GM18909 (cell line): ENCODE data around the gene PRLR.
"Not testable (repeated sequence)": the region's sequence is repeated elsewhere in the genome, so short reads cannot be mapped to it uniquely, and the experiment has no call there.

Experiments used
- ATAC-seq: cut with Tn5 transposase; IDR thresholded peaks from one replicate; pipeline ENCODE4 v1.9.1; 2021; ENCODE audit warnings: mild to moderate bottlenecking; ENCODE audit not compliant: unreplicated experiment, poor library complexity

Gene PRLR

DNA sequence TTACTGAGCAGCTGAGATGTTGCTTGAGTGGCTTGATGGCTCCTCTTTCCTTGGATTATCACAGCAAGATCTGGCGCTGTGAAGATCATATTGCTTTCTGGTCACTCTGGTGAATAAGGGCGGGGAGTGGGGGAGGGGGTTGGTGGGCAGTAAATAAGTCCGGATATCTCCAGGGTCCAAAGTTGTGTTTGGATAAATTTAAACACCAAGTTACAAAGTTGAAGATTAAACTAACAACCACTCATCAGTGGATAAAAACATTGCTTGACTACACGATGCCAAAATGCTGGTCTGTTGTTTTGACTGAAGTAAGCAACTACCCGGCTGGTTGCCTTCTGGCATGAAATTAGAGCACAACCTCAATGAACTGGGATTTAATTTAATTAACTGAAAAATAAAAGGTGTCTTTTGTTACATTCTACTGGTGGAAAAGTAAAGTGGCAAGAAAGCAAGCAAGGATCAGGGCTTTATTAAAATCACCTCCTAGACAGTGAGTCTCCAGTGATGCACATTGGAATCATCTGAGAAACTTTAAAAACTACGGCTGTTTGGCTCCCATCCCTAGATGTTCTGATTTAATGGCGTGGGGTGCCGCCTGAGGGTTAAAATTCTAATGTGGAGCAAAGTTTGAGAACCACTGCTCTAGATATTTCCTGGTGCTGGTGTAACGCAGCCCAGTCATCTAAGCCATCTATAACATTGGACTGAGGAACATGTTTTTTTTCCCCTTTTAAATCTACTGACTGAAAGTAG lies 95.8 kb downstream of the PRLR start:
- no peak for ATAC-seq

DNA sequence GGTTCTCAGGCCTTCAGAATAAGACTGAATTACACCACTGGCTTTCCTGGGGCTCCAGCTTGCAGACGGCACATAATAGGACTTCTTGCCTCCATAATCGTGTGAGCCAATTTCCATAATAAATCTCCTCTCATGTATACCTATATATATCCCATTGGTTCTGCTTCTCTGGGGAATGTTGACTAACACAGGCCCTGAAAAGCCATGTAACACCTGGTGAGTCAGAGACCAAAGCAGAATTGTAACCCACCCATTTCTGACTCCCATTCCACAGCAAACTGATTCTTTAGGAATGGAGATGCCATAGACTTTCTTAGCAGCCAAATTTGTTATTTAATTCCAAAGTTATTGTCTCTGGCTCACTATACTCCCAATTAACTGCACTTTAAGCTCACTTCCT lies 97.1 kb downstream of the PRLR start:
- ATAC-seq: no peak

DNA sequence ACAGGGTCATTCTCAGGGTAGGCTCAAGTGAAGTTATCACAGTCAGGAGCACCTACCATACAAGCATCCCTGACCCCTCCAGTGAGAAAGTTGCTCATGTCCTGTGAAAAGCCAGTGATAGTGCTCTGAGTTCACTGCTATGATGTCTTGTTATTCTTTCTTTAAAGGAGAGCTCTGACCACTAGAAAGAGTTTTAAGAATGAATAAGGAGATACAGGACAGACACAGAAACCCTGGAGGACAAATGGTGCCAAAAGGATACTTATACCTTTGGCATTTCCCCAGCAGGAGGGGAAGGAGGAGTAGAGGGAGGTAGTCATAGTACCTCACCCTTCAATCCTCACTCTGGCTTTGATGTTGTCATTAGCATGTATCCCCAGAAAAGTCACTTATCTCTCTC lies 98.6 kb downstream of the PRLR start:
- no peak for ATAC-seq

DNA sequence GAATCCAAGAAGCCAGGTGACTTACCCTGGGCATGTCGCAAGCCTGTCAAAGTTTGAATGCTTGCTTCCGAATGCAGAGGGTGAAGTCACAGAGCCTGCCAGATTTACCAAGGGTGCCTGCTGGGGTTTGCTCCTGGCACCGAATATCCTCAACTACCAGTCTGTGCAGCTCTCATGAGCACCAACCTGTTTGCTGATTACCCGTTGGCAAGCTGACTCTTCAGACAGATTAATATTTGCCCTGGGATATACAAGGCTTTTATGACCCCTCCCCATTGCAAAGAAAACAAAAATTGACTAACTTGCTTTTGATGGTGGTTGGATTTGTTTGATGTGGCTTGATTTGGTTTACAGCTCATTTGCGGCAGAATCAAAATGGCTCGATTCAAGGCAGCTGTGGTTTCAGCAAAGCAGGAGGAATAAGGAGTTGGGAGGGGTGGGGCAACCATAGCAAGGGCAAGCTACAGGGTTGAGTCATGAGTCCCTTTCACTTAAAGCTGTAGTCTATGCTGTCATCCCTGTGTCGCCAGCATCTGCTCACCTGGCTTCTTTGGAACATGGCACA lies 100.3 kb downstream of the PRLR start:
- no peak for ATAC-seq

DNA sequence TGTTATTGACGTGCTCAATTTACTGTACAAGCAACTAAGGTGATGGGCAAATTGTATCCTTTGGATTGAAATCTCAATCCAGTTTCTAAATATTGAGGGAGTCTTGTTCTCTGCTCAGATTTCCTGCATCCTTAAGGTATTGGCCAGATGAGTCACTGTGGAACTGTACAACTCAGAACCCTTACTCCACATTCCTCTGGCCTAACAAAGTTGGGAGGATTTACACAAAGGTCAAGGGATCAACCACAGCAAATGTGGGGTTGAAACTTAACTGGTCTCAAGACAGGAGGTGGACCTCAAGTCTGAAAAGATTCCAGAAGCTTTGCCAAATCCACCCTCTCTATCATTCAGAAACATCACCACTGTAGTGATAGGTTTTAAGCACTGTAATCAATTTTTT lies 101.0 kb downstream of the PRLR start:
- ATAC-seq: no peak

DNA sequence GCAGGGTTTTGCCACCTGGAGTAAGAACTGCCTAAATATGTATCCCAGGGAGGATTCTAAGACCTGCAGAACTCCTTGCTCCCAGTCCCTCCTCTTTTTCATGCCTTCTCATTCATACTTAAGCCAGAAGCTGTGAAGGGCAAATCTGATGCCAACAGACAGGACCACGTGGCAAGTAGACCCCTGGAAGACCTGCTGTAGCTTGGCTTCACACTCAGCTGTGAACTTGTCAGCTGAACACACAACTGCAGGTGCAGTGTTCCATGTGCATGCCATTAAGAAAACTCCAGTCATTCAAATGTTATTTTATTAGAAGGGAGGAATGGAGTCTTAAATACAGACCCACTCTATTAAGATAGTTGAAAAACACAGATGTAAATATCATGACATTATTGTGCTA lies 103.3 kb downstream of the PRLR start:
- ATAC-seq: no peak

DNA sequence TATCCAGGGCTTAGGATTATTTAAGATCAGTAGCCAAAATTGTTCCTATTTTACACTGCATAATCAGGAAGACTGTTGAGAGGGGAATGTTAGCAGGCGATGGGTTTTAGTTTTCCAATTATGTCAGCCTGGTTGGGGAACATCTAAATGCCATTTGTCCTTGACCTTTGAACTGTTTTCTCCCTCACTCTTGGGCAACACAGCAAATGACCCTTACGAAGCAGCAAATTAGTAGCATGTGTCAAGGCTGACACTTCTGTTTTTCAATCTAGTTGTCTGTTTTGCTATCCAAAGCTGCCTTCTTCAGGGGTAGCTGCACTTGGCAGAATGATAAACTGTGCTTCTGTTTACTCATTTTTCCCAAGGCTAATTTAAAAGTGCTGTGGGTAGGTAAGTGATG lies 104.5 kb downstream of the PRLR start:
- no peak for ATAC-seq

DNA sequence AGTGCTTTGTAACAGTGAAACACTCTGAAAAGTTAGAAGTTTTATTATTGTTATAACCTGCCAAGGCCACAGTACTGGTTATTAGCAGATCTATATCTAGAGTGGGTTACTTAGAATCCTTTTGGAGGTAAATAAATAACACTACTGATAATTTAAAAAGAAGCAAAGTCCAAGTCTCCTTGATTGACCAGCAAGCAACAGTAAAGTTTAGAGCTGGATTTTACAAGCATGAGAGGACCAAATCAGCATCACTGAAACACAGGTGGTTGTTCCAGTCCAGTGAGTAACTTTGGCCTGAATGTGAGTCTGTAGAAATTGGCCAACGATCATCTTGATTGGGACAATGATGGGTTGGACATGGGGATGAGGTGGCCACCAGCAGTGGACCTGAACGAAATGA lies 105.4 kb downstream of the PRLR start:
- no peak for ATAC-seq

DNA sequence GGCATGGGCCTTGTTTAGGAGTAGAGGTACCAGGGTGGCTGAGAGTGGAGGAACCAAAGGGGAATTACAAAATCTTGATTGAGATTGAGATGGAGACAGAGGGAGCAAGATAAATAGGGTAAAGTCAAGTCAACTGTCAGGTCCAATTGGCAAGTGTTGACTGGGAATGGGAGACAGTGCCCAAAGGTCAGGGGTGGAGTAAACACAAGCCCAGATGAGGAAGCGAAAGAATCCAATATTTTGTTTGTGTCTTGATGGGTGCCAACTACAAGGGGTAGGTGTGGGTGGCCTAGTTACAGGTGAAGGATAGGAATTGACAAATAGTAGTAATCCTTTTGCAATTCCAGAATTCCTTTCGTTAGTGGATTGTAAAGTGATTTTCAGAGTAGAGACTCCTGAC lies 107.5 kb downstream of the PRLR start:
- ATAC-seq: no peak

DNA sequence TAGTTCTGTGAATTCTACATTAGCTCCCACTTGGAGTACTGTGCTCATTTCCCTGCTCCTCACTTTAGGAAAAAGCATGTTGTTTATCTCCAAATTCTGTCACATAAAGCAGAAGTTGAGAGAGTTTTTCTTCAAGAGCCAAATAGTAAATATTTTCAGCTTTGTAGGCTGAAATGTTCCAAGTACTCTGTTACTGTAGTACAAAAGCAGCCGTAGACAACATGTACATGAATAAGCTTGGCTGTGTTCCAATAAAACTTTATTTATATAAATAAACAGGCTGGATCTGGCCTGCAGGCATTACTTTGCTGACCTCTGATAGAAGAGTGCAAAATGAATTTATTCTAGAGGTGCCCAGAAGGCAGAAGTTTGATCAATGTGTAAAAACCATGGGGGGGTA lies 109.6 kb downstream of the PRLR start:
- no peak for ATAC-seq

DNA sequence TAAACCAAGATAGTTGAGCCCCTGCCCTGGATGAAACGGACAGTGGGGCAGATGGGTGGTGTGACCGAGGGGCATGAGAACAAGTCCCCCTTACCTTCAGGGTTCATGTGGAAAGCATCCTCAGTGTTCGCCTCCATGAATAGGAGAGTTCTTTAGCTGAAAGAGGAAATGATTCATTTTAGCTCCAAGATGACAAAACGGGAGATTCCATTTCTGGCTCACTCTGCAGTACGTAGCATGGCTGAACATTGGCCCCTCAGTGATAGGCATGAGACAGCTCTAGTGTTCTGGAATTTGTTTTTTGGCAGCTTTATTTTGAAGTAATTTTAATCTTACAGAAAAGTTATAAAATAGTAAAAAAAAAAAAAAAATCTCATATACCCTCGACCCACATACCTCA lies 112.3 kb downstream of the PRLR start:
- no peak for ATAC-seq

DNA sequence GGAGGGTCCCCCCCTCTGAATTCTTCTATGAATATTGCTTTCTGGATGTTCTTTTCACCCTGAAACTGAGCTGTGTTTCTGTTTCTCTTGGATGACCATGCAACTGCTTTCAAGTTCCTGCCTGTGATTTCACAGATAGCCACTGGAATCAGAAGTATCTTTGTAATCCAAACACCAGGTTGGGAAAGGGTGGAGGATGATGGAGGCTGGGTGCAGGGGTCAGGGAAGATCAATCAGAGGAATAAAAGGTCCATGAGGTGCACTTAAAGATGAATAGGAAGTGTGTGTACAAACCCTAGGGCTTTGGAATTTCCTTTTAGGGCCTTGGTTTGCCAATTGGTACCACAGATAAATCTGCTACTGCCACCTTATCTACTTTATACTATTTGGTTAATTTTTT lies 114.4 kb downstream of the PRLR start:
- no peak for ATAC-seq

DNA sequence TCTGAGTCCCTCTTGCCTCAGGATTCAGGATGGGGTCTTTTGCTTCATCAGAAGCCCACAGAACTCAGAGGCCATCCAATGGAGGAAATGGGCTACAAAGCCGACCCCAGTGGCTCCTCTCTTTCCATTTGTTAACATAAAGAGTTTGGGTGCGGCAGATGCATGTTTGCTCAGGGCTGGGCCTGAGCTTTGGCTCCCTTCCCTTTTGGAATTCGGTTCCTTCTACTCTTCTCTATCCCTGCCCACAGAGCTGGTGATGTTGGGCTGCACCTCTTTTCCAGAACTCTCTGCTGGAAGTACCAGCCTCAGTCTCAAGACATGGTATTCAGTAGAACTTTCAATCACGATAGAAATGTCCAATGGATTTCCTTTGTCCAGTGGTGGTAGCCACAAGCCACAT lies 115.6 kb downstream of the PRLR start:
- ATAC-seq: no peak

DNA sequence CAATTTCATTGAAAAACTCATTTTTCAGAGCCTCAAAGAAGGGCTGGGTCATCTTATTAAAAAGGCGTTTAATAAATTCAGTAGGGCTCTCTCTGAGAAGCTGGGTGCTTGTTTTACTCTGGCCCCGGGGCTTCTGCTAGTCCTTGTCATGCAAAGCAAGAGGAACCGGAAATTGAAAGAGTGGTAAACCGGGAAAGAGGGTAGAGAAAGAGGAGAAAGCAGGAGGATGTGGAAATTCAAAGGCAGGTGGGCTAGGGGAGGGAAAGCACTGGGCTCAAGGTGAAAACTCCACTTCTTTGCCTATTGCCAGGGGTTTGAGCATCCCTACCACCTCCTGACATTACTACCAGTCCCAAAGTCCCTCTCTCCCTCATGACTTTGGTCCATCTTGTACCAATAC lies 118.0 kb downstream of the PRLR start:
- ATAC-seq: no peak

DNA sequence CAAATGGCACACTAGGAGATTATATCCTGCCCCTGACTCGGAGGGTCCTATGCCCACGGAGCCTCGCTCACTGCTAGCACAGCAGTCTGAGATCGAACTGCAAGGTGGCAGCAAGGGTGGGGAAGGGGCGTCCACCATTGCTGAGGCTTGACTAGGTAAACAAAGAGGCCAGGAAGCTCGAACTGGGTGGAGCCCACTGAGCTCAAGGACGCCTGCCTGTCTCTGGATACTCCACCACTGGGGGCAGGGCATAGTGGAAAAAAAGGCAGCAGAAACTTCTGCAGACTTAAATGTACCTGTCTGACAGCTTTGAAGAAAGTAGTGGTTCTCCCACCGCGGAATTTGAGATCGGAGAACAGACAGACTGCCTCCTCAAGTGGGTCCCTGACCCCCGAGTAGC lies 125.7 kb downstream of the PRLR start:
- ATAC-seq: not testable (repeated sequence)

DNA sequence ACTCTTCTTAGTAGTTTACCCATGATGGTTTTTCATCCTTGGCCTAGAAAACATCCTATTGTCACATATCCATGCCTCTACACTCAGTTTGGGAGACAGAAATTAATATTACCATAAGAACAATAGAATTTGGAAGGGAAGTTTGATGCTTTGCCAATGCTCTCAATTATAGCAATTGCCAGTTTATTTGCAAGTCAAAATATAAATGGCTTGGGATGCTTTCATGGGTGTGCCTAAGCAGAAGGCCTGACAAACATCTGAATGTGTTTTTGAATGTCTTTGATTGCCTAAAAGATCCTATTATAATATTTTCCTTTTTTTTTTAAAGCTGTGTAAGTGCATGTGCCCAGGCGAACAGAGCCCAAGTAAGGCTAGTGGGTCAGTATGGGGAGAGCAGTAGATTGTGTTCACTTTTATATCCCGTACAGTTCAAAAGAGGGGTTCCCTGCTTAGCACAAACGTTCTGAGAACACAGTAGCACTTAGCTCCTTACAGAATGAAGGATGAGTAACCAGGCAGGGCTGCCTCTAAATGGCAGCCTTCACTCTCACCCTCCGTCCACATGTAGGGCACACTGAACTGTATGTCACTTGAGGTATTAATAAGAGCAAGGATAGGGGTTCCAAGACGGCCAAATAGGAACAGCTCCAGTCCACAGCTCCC lies 126.5 kb downstream of the PRLR start:
- ATAC-seq: no peak

DNA sequence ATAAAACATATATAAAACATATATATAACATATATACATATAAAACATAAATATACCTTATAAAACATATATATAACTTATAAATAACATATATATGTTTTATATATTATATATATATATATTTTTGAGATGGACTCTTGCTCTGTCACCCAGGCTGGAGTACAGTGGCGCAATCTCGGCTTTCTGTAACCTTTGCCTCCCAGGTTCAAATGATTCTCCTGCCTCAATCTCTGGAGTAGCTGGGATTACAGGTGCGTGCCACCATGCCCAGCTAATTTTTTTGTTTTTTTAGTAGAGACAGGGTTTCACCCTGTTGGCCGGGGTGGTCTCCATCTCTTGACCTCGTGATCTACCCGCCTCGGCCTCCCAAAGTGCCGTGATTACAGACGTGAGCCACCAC lies 128.6 kb downstream of the PRLR start:
- not testable (repeated sequence) for ATAC-seq

DNA sequence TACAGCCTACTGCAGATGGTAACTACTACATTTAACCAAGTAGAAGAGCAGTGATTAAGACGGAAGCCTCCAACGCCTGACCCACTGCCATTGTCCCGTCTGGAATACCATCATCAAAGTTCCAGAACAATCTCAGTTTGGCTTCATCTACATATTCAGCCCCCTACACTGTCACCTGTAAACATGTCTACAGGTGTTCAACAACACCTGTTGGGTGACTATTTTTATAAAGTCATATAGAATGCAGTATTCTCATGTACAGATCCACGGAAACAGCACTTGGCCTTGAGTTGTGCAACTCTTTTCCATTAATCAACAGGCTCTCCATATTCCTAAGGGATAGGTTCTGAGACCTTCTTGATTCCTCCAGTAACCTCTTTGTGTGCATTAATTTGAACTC lies 129.3 kb downstream of the PRLR start:
- no peak for ATAC-seq

DNA sequence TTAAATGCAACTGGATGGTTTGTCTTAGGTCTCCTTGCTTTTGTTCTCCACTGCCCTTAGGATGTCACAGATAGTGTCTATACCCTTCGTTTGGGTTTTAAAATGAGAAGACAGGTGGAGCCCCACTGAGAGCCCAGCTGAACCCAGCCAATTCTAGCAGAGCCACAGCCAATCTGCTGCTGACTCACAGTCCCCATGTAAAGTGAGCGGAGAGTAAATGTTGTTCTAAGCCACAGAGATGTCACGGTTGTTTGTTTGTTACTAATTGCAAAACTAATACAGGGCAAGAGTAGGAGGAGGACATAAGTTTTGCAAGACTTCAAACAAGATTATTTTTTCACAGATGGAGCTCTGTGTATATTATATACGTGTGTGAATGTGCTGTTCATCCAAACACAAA lies 132.1 kb downstream of the PRLR start:
- no peak for ATAC-seq

DNA sequence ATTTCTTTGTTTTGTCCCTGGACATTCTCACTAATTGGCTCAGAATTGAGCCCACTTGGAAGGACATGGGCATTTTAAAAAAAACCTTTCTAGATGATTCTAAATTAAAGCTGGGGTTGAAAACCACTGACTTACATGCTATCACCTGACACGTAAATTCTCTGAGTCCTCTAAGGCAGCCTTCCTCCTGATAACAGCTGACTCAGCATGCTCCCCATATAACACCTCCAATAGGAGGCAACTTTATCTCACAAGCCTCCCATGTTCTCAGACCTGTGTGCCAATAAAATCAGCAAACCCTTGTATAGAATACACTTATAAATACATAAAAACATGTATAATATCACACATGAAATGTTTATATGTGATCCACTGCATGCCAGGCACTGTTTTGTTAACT lies 133.4 kb downstream of the PRLR start:
- ATAC-seq: no peak

DNA sequence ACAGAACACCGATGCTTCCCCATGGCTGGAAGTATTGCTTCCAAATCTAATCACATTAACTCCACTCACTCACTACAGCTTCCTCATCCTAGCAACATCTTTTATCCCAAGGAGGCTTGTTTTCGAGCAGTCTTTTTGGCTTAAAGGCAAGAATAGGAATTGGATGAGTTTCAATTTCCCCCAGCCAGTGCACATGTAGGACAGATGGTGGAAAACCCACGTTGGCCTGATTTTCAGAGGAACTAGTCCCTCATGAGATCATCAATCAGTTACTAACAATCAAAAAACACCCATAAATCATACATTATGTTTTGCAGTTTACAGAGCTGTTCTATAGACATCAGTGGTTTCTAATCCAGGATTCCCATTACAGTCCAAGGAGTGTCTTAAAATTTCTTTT lies 134.1 kb downstream of the PRLR start:
- ATAC-seq: no peak

DNA sequence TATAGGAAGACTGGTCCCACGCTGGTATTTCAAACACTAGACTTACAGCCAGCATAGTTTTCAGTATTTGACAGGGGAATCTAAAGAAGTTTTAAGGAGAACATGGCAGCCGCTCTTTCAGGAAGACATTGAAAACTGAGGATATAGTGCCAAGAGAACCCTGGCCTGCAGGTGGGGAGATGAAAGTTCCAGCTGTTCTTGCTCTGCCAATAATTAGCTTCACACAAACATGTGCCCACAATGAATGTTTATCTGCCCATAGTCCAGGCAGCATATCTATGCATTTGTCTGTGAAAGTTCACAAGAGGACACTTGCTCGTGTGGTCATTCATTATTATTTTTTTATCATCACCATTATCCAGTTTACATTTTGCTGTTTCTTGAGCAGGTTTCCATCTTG lies 134.9 kb downstream of the PRLR start:
- no peak for ATAC-seq
